DMS79 (cell line): ENCODE results near the gene STN1.
A peak's percentile ranks its signal among the peaks of the same experiment; 100 is the strongest.

Source experiments
- DNase-seq: peaks from one replicate; lab custom pipeline; 2025; lab: John Stamatoyannopoulos, UW

STN1 gene

GRCh38 chr10:103918053-103918846 lies at the start of gene STN1:
STN1 (minus strand) TSS chr10:103918184; CDS start chr10:103917594, 590 bp downstream.
- peak; percentile 65 for DNase-seq

- DNase-seq: no peak
These were observed 49.6 kb upstream of the STN1 start for GRCh38 chr10:103967448-103968071.

GRCh38 chr10:103966671-103967447 lies 48.9 kb upstream of the STN1 start, which contains the start of gene SLK:
SLK (plus strand) TSS chr10:103967140; CDS start chr10:103967746, 606 bp downstream.
- no peak for DNase-seq

- DNase-seq: no peak
These were observed 42.1 kb upstream of the STN1 start for GRCh38 chr10:103960103-103960502.

- DNase-seq: no peak
These were observed 41.0 kb upstream of the STN1 start for GRCh38 chr10:103958996-103959395.

GRCh38 chr10:103954543-103954942 lies 36.6 kb upstream of the STN1 start:
- no peak for DNase-seq

GRCh38 chr10:103951942-103952341 lies 34.0 kb upstream of the STN1 start:
- DNase-seq: no peak

GRCh38 chr10:103951183-103951582 lies 33.2 kb upstream of the STN1 start:
- DNase-seq: no peak

GRCh38 chr10:103949728-103950127 lies 31.7 kb upstream of the STN1 start:
- no peak for DNase-seq

- no peak for DNase-seq
These were observed 30.0 kb upstream of the STN1 start for GRCh38 chr10:103947799-103948516.

- no peak for DNase-seq
These were observed 24.9 kb upstream of the STN1 start for GRCh38 chr10:103942866-103943265.

GRCh38 chr10:103941801-103942200 lies 23.8 kb upstream of the STN1 start:
- DNase-seq: no peak

- no peak for DNase-seq
These were observed 21.5 kb upstream of the STN1 start for GRCh38 chr10:103939522-103939921.

GRCh38 chr10:103936022-103936421 lies 18.0 kb upstream of the STN1 start:
- no peak for DNase-seq

- DNase-seq: no peak
These were observed 16.3 kb upstream of the STN1 start for GRCh38 chr10:103934308-103934707.

GRCh38 chr10:103933557-103934121 lies 15.7 kb upstream of the STN1 start:
- DNase-seq: no peak

GRCh38 chr10:103932971-103933370 lies 15.0 kb upstream of the STN1 start:
- DNase-seq: no peak

- DNase-seq: no peak
These were observed 14.3 kb upstream of the STN1 start for GRCh38 chr10:103932271-103932670.

- DNase-seq: no peak
These were observed 13.6 kb upstream of the STN1 start for GRCh38 chr10:103931603-103932002.

- no peak for DNase-seq
These were observed 12.9 kb upstream of the STN1 start for GRCh38 chr10:103930881-103931280.

- no peak for DNase-seq
These were observed 12.5 kb upstream of the STN1 start for GRCh38 chr10:103930449-103930848.
